Fibroblast of pulmonary artery (primary cell): ENCODE data around the gene RABGEF1.
"Not testable (repeated sequence)": the region's sequence is repeated elsewhere in the genome, so short reads cannot be mapped to it uniquely, and the experiment has no call there.

Experiments used
- DNase-seq: peaks from one replicate; pipeline ENCODE4 v3.0.0-alpha.2; 2010; ENCODE audit warnings: low read depth
- H3K4me3 ChIP-seq: replicated peaks from 2 replicates; pipeline ENCODE4 v1.5.1; 2011; ENCODE audit warnings: low read depth, mild to moderate bottlenecking, control low read depth, low read length, moderate library complexity
- TF ChIP-seq, protein P1 (sequence below): IDR thresholded peaks from 2 replicates; pipeline ENCODE4 v1.5.1; 2011; ENCODE audit warnings: mild to moderate bottlenecking, control low read depth, low read length, inconsistent platforms; ENCODE audit errors: missing control alignments

RABGEF1 gene

GRCh38 chr7:66825538-66825937 is 85.0 kb downstream of the RABGEF1 start:
- DNase-seq = peak; percentile 39
- TF ChIP-seq, protein P1, sequence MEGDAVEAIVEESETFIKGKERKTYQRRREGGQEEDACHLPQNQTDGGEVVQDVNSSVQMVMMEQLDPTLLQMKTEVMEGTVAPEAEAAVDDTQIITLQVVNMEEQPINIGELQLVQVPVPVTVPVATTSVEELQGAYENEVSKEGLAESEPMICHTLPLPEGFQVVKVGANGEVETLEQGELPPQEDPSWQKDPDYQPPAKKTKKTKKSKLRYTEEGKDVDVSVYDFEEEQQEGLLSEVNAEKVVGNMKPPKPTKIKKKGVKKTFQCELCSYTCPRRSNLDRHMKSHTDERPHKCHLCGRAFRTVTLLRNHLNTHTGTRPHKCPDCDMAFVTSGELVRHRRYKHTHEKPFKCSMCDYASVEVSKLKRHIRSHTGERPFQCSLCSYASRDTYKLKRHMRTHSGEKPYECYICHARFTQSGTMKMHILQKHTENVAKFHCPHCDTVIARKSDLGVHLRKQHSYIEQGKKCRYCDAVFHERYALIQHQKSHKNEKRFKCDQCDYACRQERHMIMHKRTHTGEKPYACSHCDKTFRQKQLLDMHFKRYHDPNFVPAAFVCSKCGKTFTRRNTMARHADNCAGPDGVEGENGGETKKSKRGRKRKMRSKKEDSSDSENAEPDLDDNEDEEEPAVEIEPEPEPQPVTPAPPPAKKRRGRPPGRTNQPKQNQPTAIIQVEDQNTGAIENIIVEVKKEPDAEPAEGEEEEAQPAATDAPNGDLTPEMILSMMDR = peak; percentile 29

GRCh38 chr7:66826649-66827048 is 86.1 kb downstream of the RABGEF1 start:
- TF ChIP-seq, protein P1 = no peak
- no peak for DNase-seq

More at GRCh38 chr7:66825538-66825937, 85.0 kb downstream of the RABGEF1 start:
- not testable (repeated sequence) for H3K4me3 ChIP-seq

DNA sequence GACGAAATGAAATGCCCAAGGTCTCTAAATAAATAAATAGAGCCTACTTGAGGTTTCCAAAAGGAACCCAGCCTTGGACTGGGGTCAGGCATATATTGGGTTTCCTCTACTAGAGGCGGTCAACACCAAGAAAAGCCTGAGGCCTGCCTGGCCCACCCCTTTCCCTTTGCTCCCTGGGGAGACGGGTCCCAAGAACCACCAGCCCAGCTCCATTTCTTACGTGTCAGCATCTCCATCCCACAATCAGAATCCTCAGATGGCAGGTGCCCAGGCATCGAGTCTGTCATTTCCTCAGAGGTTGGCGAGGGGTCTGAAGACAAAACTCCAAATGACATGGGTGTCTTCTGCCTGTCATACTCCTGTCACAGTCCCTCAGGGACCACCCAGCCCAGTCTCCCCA is 90.4 kb downstream of the RABGEF1 start:
- H3K4me3 ChIP-seq, DNase-seq: not testable (repeated sequence)

More at GRCh38 chr7:66826649-66827048, 86.1 kb downstream of the RABGEF1 start:
- H3K4me3 ChIP-seq = no peak overlapping the region

DNA sequence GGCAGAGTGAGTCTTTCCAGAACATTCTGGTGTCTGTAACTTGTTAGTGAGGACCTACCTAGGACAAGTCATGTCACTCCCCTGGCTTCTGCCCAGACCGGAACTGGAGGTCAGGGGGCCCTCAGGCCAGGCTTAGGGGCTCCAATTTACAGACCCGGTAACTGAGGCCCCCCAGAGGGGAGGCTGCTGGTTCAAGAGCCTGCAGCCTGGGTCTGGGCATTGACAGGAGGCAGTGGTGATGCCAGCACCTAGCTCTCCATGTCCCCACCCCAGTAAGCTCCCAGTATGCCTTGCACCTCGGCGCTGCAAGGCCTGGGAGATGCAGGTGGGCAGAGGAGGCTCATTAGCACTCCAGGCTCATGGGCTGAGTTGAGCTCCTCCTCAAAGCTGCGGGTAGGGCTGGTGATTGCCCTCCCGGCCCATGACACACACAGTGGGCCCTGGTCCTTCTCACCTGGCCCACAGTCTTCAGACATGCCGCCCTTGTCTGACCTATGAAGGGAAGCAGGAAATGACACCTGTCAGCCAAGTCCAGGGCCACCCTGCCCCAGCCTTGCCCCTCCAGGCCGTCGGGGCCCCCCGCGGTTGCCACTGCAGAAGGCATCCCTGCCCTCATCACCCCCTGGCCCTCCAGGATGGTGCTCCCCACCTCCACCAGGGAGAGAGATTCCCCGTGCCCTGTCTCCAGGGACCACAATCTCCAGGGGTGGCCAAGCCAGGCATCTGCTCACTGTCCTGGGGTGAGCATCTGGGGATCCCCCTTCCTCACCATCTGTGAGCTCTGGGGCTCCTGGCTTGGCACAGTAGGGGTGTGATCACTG is 92.2 kb downstream of the RABGEF1 start:
- DNase-seq = no peak
- TF ChIP-seq, protein P1 = no peak
- no peak overlapping the region for H3K4me3 ChIP-seq

GRCh38 chr7:66837007-66837406 is 96.5 kb downstream of the RABGEF1 start:
- DNase-seq = peak; percentile 49
- H3K4me3 ChIP-seq = no peak overlapping the region
- TF ChIP-seq, protein P1 = peak; percentile 39

- H3K4me3 ChIP-seq = no peak overlapping the region
- TF ChIP-seq, protein P1 = no peak
- no peak for DNase-seq
Measured at GRCh38 chr7:66837661-66838060, 97.1 kb downstream of the RABGEF1 start.

DNA sequence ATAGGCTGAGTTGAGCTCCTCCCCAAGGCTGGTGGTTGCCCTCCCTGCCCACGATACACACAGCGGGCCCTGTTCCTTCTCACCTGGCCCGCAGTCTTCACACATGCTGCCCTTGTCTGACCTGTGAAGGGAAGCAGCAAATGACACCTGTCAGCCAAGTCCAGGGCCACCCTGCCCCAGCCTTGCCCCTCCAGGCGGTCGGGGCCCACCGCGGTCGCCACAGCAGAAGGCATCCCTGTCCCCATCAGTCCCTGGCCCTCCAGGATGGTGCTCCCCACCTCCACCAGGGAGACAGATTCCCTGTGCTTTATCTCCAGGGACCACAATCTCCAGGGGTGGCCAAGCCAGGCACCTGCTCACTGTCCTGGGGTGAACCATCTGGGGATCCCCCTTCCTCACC is 99.3 kb downstream of the RABGEF1 start:
- DNase-seq = no peak
- H3K4me3 ChIP-seq = no peak overlapping the region
- TF ChIP-seq, protein P1 = no peak
